BLaER1 (cell line): ENCODE results near the gene MYO3B.
"Not testable (repeated sequence)": the region's sequence is repeated elsewhere in the genome, so short reads cannot be mapped to it uniquely, and the experiment has no call there.

Experiments used
- H3K27ac ChIP-seq: shearing (Covaris generic); formaldehyde crosslinking; 2 replicates; pipeline ENCODE4 v1.8.1; 2022
- H3K27me3 ChIP-seq: shearing (Covaris generic); formaldehyde crosslinking; 2 replicates; pipeline ENCODE4 v1.8.1; 2022
- H3K36me3 ChIP-seq: shearing (Covaris generic); formaldehyde crosslinking; 2 replicates; pipeline ENCODE4 v1.8.1; 2022
- H3K4me1 ChIP-seq: shearing (Covaris generic); formaldehyde crosslinking; 2 replicates; pipeline ENCODE4 v1.8.1; 2022
- H3K4me2 ChIP-seq: shearing (Covaris generic); formaldehyde crosslinking; 2 replicates; pipeline ENCODE4 v1.8.1; 2022
- H3K4me3 ChIP-seq: shearing (Covaris generic); formaldehyde crosslinking; 2 replicates; pipeline ENCODE4 v1.8.1; 2022
- H3K9ac ChIP-seq: shearing (Covaris generic); formaldehyde crosslinking; 2 replicates; pipeline ENCODE4 v1.8.1; 2022
- H3K9me3 ChIP-seq: shearing (Covaris generic); formaldehyde crosslinking; 2 replicates; pipeline ENCODE4 v1.8.1; 2022
- H4K20me1 ChIP-seq: shearing (Covaris generic); formaldehyde crosslinking; 2 replicates; pipeline ENCODE4 v1.8.1; 2022
- Cebpa-rat ChIP-seq: shearing (Covaris generic); IDR thresholded peaks from 2 replicates; pipeline ENCODE4 v1.8.1; 2022

Gene MYO3B

DNA sequence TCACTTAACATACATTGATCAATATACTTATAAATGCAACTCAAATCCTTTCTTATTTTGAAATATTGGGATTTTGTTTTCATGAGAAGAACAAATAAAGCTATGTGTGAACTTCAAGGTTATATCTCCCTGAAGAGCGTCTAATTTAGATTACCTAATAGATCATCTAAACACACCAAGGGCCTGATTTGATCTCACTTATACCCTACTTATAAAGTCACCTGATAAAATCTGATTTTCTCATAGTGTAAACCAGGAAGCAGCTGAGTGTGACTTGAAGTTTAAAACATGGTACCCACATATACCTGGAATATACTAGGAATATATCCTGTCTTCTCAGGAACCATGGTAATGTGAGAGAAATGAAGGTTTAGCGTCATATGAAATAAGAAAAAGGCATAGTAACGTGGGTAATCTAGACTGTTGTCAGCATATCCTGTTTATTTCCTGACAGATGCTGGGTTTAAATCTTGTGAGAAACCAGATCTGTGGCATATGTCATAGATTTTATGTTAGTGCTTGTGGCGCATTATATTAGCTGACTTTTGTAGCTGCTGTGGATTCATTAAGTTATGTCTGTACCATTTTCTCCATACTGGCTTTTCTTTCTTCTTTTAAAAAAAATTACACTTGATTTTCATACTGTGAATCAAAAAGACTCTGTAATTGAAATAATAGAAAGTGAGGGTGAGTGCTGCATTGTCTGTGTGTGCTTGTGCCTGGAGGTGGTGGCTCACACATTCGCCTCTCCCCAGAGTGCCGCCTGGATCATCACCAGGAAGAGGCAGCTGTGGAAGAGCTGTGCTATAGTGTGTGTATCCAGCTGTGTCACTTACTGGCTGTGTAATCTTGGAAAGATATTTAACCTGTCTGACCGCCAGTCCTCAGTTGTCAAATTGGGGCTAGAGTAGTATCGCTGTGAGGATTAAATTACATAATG is 164.0 kb downstream of the MYO3B start:
- no peak for TF ChIP-seq Cebpa-rat
- Histone ChIP-seq H3K9ac (no peak overlapping the region), H3K27ac (no peak overlapping the region)

DNA sequence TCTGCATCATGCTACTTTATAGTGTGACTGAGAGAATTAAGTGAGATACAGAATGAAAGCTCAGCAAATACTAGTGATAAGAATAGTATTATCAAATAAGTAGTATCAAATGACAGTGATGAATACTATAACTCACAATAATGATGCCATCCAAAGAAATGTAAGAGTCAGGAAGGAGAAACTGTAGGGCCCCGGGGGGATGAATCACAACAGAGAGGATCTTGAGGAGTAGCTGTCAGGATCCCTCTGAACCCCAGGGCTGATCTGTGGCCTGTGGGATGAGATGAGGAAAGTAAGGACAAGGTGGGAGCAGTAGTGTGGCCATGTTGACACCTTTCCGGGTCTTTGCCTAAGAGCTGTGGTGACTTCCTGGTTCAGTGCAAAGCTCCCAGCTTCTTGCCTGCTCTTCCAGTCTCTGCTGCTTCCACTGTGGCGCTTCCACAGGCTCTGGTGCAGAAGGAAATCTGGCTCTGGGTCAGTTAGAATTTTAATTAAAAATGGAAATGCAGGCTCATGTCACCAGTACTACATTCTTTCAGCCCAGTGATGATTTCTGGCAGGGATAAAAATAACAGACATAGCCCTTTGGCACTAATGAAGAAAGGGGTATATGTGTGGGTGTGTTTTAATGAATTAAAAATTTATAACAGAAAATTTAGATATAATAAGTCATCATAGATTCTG is 166.9 kb downstream of the MYO3B start:
- H3K4me1 ChIP-seq: no peaks in the 10 kb centered on the region; the same call in 1 of the 2 replicates
- H3K27ac ChIP-seq: no peak overlapping the region
- no peaks in the 10 kb centered on the region for H3K27me3 ChIP-seq
- H3K36me3 ChIP-seq: no peaks in the 10 kb centered on the region
- H4K20me1 ChIP-seq: no peaks in the 10 kb centered on the region
- H3K9me3 ChIP-seq: no peaks in the 10 kb centered on the region
- no peak overlapping the region for H3K4me2 ChIP-seq
- H3K9ac ChIP-seq: no peak overlapping the region
- no peak for TF ChIP-seq Cebpa-rat
- no peak overlapping the region for H3K4me3 ChIP-seq

More for the DNA sequence above, 164.0 kb downstream of the MYO3B start:
- Histone ChIP-seq H3K4me2 (0 out of 2 replicates have a peak overlapping the region, but pooled peaks have one; percentile 4), H3K27me3 (no peaks in the 10 kb centered on the region), H4K20me1 (no peaks in the 10 kb centered on the region), H3K4me3 (no peak overlapping the region), H3K9me3 (no peaks in the 10 kb centered on the region), H3K36me3 (no peaks in the 10 kb centered on the region), H3K4me1 (no peaks in the 10 kb centered on the region; the same call in 1 of the 2 replicates)

DNA sequence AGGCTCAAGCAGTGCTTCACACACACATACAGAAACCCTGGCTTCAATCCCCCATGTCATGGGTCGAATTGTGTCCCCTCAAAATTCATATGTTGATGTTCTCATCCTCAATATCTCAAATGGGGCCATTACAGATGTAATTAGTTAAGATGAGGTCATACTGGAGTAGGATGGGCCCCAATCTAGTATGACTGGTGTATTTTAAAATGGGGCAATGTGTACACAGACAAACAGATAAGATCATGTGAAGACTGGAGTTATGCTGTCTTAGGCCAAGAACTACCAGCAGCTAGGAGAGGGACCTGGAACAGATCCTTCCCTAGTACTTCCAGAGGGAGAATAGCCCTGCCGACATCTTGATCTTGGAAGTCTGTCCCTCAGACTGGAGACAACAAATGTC is 167.7 kb downstream of the MYO3B start:
- no peaks in the 10 kb centered on the region for H3K9me3 ChIP-seq
- H4K20me1 ChIP-seq: no peaks in the 10 kb centered on the region
- no peaks in the 10 kb centered on the region for H3K27me3 ChIP-seq
- no peak overlapping the region for H3K27ac ChIP-seq
- H3K4me1 ChIP-seq: no peaks in the 10 kb centered on the region; the same call in 1 of the 2 replicates
- no peak overlapping the region for H3K4me2 ChIP-seq
- no peak overlapping the region for H3K9ac ChIP-seq
- no peak overlapping the region for H3K4me3 ChIP-seq
- H3K36me3 ChIP-seq: no peaks in the 10 kb centered on the region
- TF ChIP-seq Cebpa-rat: no peak

DNA sequence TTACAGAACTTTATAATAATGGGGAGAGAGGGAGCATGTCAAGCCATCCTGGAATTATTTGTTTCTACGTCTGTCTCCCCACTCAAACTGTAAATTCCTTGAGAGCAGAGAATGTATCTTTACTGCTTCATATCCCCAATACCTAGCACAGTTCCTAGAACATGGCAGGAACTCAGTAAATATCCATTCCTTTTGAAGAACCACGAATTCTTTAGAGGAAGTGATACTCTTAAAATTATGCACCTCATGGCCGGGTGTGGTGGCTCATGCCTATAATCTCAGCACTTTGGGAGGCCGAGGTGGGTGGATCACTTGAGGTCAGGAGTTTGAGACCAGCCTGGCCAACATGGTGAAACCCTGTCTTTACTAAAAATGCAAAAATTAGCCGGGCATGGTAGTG is 171.3 kb downstream of the MYO3B start:
- H3K4me1 ChIP-seq: peaks cover 16% of the 10 kb centered on the region
- H3K4me3 ChIP-seq, H3K4me2 ChIP-seq, H3K9me3 ChIP-seq, H3K27ac ChIP-seq, H4K20me1 ChIP-seq, H3K9ac ChIP-seq, H3K27me3 ChIP-seq, H3K36me3 ChIP-seq: not testable (repeated sequence)

DNA sequence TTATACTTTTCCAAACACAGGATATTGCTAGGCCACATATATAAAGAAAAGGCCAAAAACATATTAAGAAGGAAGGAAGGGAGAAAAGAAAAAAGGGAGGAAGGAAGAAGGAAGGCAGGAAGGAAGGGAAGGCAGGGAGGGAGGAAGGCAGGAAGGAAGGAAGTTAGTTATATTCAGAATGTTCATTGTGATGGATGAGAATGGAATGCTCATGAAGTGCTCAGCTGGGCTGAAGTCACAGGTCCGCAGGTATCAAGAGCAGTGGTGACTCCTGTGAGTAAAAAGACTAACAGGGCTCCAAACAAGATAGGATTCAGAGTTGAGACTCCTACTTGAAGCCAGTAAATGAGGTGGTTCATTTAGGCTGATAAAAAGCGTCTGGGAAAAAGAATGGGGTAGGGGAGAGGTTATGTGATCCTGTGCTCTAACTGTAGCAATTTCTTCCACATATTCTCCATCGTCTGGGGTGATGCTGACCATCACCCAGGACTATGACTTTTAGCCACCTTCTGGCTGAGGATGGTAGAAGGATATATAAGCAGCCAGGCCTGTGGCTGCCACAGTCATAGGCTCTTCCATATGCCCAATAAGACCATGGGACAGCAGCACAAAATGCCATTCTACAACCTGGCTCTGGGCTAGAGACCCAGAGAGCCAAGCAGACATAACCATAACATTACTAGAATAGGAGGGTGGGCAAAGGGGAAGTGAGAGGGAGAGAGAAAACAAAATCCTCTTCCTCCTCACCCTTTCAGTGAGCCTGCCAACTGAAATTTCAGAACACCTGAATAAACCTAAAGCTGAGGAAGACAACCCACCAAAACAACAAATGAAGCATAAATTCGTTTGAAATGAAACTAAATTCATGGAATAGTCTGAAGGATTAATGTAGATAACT is 173.2 kb downstream of the MYO3B start:
- no peak for TF ChIP-seq Cebpa-rat
- no peak overlapping the region for H3K27ac ChIP-seq
- no peaks in the 10 kb centered on the region for H3K27me3 ChIP-seq
- no peaks in the 10 kb centered on the region for H3K36me3 ChIP-seq
- H3K9ac ChIP-seq: no peak overlapping the region
- peaks cover 27% of the 10 kb centered on the region for H3K4me1 ChIP-seq
- H3K4me2 ChIP-seq: peak overlapping the region; percentile 22; the same call in 1 of the 2 replicates
- H3K4me3 ChIP-seq: no peak overlapping the region
- H3K9me3 ChIP-seq: no peaks in the 10 kb centered on the region
- H4K20me1 ChIP-seq: no peaks in the 10 kb centered on the region

DNA sequence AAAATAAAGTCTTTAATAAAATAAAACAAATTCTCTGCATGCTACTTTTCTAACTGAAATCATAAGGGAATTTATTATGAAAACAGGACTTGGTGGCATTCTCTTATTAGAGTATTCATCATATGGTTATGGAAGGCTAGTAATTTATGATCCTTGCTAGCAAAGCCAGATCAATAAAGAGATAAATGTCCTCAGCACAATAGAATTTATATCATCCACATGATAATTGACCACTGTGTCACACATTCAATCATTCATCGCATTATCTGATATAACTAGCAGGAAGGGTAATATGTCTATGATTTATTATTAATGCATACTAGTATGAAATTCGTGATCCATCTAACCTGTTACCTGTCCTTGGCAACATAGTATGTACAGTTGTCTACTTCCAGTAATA is 175.8 kb downstream of the MYO3B start:
- Histone ChIP-seq H4K20me1 (no peaks in the 10 kb centered on the region), H3K36me3 (no peaks in the 10 kb centered on the region), H3K9me3 (no peaks in the 10 kb centered on the region), H3K9ac (no peak overlapping the region), H3K27me3 (no peaks in the 10 kb centered on the region), H3K4me3 (no peak overlapping the region), H3K27ac (no peak overlapping the region), H3K4me1 (peaks cover 27% of the 10 kb centered on the region), H3K4me2 (peak overlapping the region; percentile 58)
- no peak for TF ChIP-seq Cebpa-rat

DNA sequence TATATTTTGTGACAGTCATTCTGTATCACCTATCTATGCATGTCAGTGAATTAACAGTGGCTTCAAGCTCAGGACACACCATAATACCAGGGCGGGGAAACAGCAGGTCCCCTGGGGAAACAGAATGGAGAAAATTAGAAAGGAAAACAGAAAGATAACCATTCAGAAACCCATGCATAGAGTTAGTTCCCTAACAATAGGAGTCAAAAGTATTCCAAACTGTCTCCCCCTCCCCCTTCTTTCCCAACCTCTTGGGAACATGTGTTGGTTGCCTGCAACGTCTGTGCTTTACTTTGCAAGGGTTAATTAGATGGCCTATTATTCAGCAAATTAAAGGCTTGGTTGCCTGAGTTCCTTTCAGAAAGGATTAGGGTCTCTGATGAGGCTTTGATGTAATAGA is 176.4 kb downstream of the MYO3B start:
- no peaks in the 10 kb centered on the region for H4K20me1 ChIP-seq
- no peak for TF ChIP-seq Cebpa-rat
- no peak overlapping the region for H3K4me3 ChIP-seq
- no peaks in the 10 kb centered on the region for H3K27me3 ChIP-seq
- peaks cover 27% of the 10 kb centered on the region for H3K4me1 ChIP-seq
- peak overlapping the region; percentile 58 for H3K4me2 ChIP-seq
- H3K9ac ChIP-seq: no peak overlapping the region
- no peaks in the 10 kb centered on the region for H3K9me3 ChIP-seq
- no peak overlapping the region for H3K27ac ChIP-seq
- no peaks in the 10 kb centered on the region for H3K36me3 ChIP-seq

DNA sequence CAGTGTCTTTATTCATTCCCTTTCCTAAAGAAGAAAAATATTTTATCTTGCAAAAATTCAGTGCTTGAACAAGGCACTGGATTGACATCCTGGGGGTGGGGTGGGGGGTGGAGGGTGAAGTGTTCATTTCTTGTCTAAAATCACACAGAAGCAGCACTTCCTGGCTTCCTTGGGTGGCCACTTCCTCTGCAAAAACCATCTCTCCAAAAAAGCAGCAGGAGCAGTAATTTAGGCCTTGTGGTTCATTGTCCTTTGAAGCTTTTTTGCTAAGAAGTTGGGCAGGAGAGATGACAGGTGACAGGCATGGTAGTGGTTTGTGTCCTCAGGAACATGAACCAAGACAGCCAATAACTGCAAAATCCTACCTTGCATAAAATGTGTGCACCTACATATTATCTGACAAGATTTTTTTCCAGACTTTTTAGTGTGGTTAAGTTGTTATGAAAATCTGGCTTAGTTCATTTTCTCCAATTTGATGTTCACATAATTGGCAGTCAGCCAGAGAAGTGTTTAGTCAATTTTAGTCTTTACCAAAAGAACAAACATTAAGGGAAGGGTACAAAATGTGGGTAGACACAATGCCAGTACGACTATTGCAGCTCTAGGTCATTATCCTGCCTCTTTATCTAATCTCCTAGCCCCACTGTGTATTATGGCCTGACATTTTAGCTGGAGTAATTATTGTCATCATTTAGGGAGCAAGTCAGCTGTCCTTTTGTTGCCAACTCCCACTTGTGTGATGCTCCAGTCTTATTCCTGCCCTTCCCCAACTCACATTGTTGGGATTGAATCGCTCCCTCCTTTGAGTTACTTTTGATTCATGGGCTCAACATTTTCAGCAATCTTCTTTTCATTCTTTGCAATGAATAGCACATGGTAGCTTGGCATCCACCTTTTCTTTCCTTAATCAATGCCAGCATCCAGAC is 177.2 kb downstream of the MYO3B start:
- peaks cover 27% of the 10 kb centered on the region for H3K4me1 ChIP-seq
- peak overlapping the region; percentile 58 for H3K4me2 ChIP-seq
- H3K9ac ChIP-seq: no peak overlapping the region
- H3K27me3 ChIP-seq: no peaks in the 10 kb centered on the region
- no peak overlapping the region for H3K27ac ChIP-seq
- H3K36me3 ChIP-seq: no peaks in the 10 kb centered on the region
- H3K9me3 ChIP-seq: no peaks in the 10 kb centered on the region
- no peak overlapping the region for H3K4me3 ChIP-seq
- H4K20me1 ChIP-seq: no peaks in the 10 kb centered on the region
- no peak for TF ChIP-seq Cebpa-rat

DNA sequence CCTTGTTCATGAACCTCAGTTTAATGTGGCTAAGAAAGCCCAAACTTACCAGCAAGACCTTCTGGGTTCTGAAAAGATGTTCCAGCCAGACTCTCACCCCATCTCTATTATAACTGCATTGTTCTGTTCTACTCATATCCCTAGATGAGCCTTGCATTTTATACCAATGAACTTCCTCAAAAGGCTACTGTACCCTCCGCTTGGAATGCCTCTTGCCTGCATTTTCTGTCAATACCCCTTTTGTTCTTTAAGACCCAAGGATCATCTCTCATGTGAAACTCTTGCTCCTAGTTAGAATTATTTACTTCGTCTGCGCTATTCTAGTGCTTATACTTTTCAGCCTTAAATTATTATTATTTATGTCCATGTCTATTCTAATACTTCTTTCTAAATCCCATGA is 181.5 kb downstream of the MYO3B start:
- Histone ChIP-seq H3K9ac (no peak overlapping the region), H3K36me3 (no peaks in the 10 kb centered on the region), H3K27me3 (no peaks in the 10 kb centered on the region), H3K27ac (no peak overlapping the region), H3K4me2 (no peak overlapping the region), H3K4me1 (peaks cover 13% of the 10 kb centered on the region), H4K20me1 (no peaks in the 10 kb centered on the region), H3K4me3 (no peak overlapping the region), H3K9me3 (no peaks in the 10 kb centered on the region)
- no peak for TF ChIP-seq Cebpa-rat
